NCI-H1417 treated with DMSO at 0.1 percent for 48 hours (cell line): Measurements from ENCODE around the gene PGAP2.
A peak's percentile ranks its signal among the peaks of the same experiment; 100 is the strongest.
"Not testable (repeated sequence)": the region's sequence is repeated elsewhere in the genome, so short reads cannot be mapped to it uniquely, and the experiment has no call there.

Source experiments
- DNase-seq: peaks from one replicate; lab custom pipeline; 2025; lab: John Stamatoyannopoulos, UW

PGAP2 gene

GRCh38 chr11:3807909-3808860, at the start of gene PGAP2:
TSS of gene PGAP2 (plus strand) at chr11:3808560. CDS start at chr11:3811260, 2,700 bp downstream.
- DNase-seq: peak; percentile 4

GRCh38 chr11:3764266-3764665, 44.1 kb upstream of the PGAP2 start:
- no peak for DNase-seq

- DNase-seq: not testable (repeated sequence)
These were observed 41.5 kb upstream of the PGAP2 start for GRCh38 chr11:3766836-3767235.

- no peak for DNase-seq
These were observed 40.8 kb upstream of the PGAP2 start for GRCh38 chr11:3767536-3767935.

- no peak for DNase-seq
These were observed 35.2 kb upstream of the PGAP2 start for GRCh38 chr11:3773180-3773579.

GRCh38 chr11:3775736-3776406, 32.5 kb upstream of the PGAP2 start:
- DNase-seq: no peak

GRCh38 chr11:3781423-3781822, 26.9 kb upstream of the PGAP2 start:
- DNase-seq: no peak

GRCh38 chr11:3782963-3783362, 25.4 kb upstream of the PGAP2 start:
- DNase-seq: no peak

- no peak for DNase-seq
These were observed 24.7 kb upstream of the PGAP2 start for GRCh38 chr11:3783611-3784010.

GRCh38 chr11:3786781-3787428, 21.5 kb upstream of the PGAP2 start:
- DNase-seq: no peak

- DNase-seq: not testable (repeated sequence)
These were observed 14.0 kb upstream of the PGAP2 start for GRCh38 chr11:3794387-3794786.

GRCh38 chr11:3795131-3796001, 13.0 kb upstream of the PGAP2 start:
- no peak for DNase-seq

GRCh38 chr11:3796002-3796311, 12.4 kb upstream of the PGAP2 start:
- DNase-seq: no peak

GRCh38 chr11:3796346-3796745, 12.0 kb upstream of the PGAP2 start:
- no peak for DNase-seq

- no peak for DNase-seq
These were observed 11.5 kb upstream of the PGAP2 start for GRCh38 chr11:3796801-3797328.

GRCh38 chr11:3797329-3798090, 10.8 kb upstream of the PGAP2 start, which contains the start of gene NUP98:
TSS of gene NUP98 (minus strand) at chr11:3797554. CDS start at chr11:3782117, 15,437 bp downstream.
- peak; percentile 95 for DNase-seq

GRCh38 chr11:3799143-3799542, 9.2 kb upstream of the PGAP2 start:
- DNase-seq: no peak

GRCh38 chr11:3799873-3800272, 8.5 kb upstream of the PGAP2 start:
- DNase-seq: no peak

GRCh38 chr11:3802011-3802790, 6.2 kb upstream of the PGAP2 start:
- DNase-seq: no peak
